DOHH2 (cell line): ENCODE results near the gene DNAL4.

Experiments
- H3F3A ChIP-seq: fragments of 200-600 bp; sonication (generic), shearing (Covaris generic); 2 replicates; pipeline ENCODE4 v1.6.0; 2016; ENCODE audit warnings: antibody characterized with exemption, mild to moderate bottlenecking; ENCODE audit not compliant: control insufficient read depth, insufficient read depth
- H3K27ac ChIP-seq: fragments of 200-600 bp; sonication (generic); 2 replicates; pipeline ENCODE4 v1.5.1; 2014; ENCODE audit warnings: low read depth, mild to moderate bottlenecking, low read length, moderate library complexity
- H3K27me3 ChIP-seq: fragments of 200-600 bp; sonication (generic); 2 replicates; pipeline ENCODE4 v1.6.1; 2014; ENCODE audit warnings: mild to moderate bottlenecking, low read length, mixed read lengths; ENCODE audit not compliant: control insufficient read depth
- H3K36me3 ChIP-seq: fragments of 200-600 bp; sonication (generic); 2 replicates; pipeline ENCODE4 v1.6.1; 2014; ENCODE audit warnings: mild to moderate bottlenecking, low read length, moderate library complexity, mixed read lengths; ENCODE audit not compliant: control insufficient read depth
- H3K4me1 ChIP-seq: fragments of 200-600 bp; sonication (generic); 2 replicates; pipeline ENCODE4 v1.6.1; 2014; ENCODE audit warnings: mild to moderate bottlenecking, low read length, mixed read lengths; ENCODE audit not compliant: control insufficient read depth
- H3K4me2 ChIP-seq: fragments of 200-600 bp; sonication (generic); 2 replicates; pipeline ENCODE4 v1.6.0; 2014; ENCODE audit warnings: mild to moderate bottlenecking, low read length, moderate library complexity
- H3K4me3 ChIP-seq: fragments of 200-600 bp; sonication (generic); 2 replicates; pipeline ENCODE4 v1.5.1; 2014; ENCODE audit warnings: mild to moderate bottlenecking, low read length, mixed read lengths
- H3K79me2 ChIP-seq: fragments of 200-600 bp; sonication (generic); 2 replicates; pipeline ENCODE4 v1.6.1; 2014; ENCODE audit warnings: mild to moderate bottlenecking, low read length, mixed read lengths; ENCODE audit not compliant: control insufficient read depth
- H3K9me2 ChIP-seq: fragments of 200-600 bp; sonication (generic); replicated peaks from 2 replicates; pipeline ENCODE4 v1.6.1; 2014; ENCODE audit warnings: mild to moderate bottlenecking, low read length, mixed read lengths; ENCODE audit not compliant: control insufficient read depth
- H3K9me3 ChIP-seq: fragments of 200-600 bp; sonication (generic); 2 replicates; pipeline ENCODE4 v1.6.1; 2014; ENCODE audit warnings: antibody characterized with exemption, low read length, mixed read lengths; ENCODE audit not compliant: control insufficient read depth, insufficient read depth
- H4K20me1 ChIP-seq: fragments of 200-600 bp; sonication (generic); 2 replicates; pipeline ENCODE4 v1.6.0; 2014; ENCODE audit warnings: low read depth, mild to moderate bottlenecking, antibody characterized with exemption, low read length, moderate library complexity; ENCODE audit not compliant: control insufficient read depth, insufficient read depth
- EZH2phosphoT487 ChIP-seq: fragments of 200-600 bp; sonication (generic); IDR thresholded peaks from 2 replicates; pipeline ENCODE4 v1.6.1; 2017; ENCODE audit warnings: borderline replicate concordance, mild to moderate bottlenecking, antibody characterized with exemption, low read length, moderate library complexity, mixed read lengths
- TF ChIP-seq, protein P1 (sequence below): fragments of 200-600 bp; sonication (generic); IDR thresholded peaks from one replicate; pipeline ENCODE4 v1.5.1; 2014; ENCODE audit warnings: antibody characterized with exemption, mild to moderate bottlenecking, low read depth, low read length; ENCODE audit not compliant: poor library complexity, severe bottlenecking

The DNAL4 gene

DNA sequence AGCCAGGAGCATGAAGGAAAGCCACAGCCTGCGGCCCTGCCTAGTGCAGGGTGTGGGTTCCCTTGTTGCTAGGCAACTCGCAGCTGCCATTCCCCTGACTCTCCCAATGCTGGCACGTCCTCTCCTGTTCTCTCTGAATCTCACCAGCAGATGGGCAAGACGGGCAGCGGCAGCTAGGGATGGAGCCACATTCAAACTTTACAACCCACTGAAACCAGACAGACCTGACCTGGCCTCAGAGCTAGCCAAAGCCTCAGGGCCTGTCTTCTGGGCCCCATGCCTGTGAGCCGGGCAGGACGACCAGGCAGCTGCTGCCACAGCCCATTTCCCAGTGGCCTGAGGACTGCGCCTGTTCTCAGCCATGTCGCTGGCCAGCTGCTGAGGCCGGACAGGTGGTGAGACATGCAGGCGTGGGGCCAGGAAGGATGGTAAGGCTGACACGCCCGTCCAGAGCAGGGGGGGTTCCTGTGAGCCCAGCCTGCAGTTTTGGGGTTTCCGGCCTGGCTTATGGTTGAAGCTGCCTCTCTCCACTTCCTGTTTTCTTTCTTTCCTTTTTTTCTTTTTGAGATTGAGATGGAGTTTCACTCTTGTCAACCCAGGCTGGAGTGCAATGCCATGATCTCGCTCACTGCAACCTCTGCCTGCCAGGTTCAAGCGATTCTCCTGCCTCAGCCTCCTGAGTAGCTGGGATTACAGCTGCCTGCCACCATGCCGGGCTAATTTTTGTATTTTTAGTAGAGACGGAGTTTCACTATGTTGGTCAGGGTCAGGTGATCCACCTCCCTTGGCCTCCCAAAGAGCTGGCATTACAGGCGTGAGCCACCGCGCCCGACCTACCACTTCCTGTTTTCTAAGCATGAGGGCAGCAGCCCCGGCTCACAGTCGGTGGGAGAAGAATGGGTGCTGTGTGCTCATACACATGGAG is 42.3 kb downstream of the DNAL4 start:
- H3K36me3 ChIP-seq: peaks cover 67% of the 10 kb centered on the region

DNA sequence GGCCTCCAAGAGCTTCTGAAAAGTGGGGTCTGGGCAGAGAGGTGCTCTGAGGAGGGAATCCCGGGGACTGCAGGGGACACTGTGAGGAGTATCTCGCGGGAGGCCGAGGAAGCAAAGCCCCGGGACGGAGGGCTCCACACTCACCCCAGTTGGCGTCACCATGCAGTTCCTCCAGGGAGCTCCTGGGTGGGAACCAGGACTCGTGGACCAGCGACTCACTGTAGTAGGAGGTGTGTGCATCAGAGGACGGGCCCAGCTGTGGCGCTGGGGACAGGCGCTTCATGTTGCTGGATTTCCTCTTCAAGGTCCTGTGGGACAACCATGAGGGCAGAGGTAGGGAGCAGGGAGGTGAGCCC is 42.9 kb downstream of the DNAL4 start:
- peak overlapping the region; percentile 85; the same call in 1 of the 2 replicates for H3K27ac ChIP-seq
- H3K36me3 ChIP-seq: peaks cover 70% of the 10 kb centered on the region
- H3K4me3 ChIP-seq: peak overlapping the region; percentile 64; the same call in 1 of the 2 replicates
- peaks cover 44% of the 10 kb centered on the region for H3K4me1 ChIP-seq
- peak overlapping the region; percentile 71 for H3K4me2 ChIP-seq
- 0 out of 2 replicates have a peak, but pooled peaks cover 3% of the 10 kb centered on the region for H4K20me1 ChIP-seq
- H3K9me3 ChIP-seq: no peaks in the 10 kb centered on the region
- peaks cover 11% of the 10 kb centered on the region for H3F3A ChIP-seq
- H3K9me2 ChIP-seq: no peaks in the 10 kb centered on the region
- peaks cover 32% of the 10 kb centered on the region for H3K79me2 ChIP-seq
- no peaks in the 10 kb centered on the region for H3K27me3 ChIP-seq
- no peak for TF ChIP-seq EZH2phosphoT487
- TF ChIP-seq, protein P1, sequence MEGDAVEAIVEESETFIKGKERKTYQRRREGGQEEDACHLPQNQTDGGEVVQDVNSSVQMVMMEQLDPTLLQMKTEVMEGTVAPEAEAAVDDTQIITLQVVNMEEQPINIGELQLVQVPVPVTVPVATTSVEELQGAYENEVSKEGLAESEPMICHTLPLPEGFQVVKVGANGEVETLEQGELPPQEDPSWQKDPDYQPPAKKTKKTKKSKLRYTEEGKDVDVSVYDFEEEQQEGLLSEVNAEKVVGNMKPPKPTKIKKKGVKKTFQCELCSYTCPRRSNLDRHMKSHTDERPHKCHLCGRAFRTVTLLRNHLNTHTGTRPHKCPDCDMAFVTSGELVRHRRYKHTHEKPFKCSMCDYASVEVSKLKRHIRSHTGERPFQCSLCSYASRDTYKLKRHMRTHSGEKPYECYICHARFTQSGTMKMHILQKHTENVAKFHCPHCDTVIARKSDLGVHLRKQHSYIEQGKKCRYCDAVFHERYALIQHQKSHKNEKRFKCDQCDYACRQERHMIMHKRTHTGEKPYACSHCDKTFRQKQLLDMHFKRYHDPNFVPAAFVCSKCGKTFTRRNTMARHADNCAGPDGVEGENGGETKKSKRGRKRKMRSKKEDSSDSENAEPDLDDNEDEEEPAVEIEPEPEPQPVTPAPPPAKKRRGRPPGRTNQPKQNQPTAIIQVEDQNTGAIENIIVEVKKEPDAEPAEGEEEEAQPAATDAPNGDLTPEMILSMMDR: no peak

More for the DNA sequence above, 42.3 kb downstream of the DNAL4 start:
- H3K79me2 ChIP-seq: peaks cover 33% of the 10 kb centered on the region
- H3K4me3 ChIP-seq: peak overlapping the region; percentile 64
- H3K9me3 ChIP-seq: no peaks in the 10 kb centered on the region
- H3K27ac ChIP-seq: peak overlapping the region; percentile 85
- H3F3A ChIP-seq: peaks cover 11% of the 10 kb centered on the region
- H3K4me2 ChIP-seq: peak overlapping the region; percentile 71
- H3K27me3 ChIP-seq: no peaks in the 10 kb centered on the region
- no peaks in the 10 kb centered on the region for H3K9me2 ChIP-seq
- peaks cover 49% of the 10 kb centered on the region for H3K4me1 ChIP-seq
- no peak for TF ChIP-seq EZH2phosphoT487
- TF ChIP-seq, protein P1: no peak
- H4K20me1 ChIP-seq: 0 out of 2 replicates have a peak, but pooled peaks cover 3% of the 10 kb centered on the region

DNA sequence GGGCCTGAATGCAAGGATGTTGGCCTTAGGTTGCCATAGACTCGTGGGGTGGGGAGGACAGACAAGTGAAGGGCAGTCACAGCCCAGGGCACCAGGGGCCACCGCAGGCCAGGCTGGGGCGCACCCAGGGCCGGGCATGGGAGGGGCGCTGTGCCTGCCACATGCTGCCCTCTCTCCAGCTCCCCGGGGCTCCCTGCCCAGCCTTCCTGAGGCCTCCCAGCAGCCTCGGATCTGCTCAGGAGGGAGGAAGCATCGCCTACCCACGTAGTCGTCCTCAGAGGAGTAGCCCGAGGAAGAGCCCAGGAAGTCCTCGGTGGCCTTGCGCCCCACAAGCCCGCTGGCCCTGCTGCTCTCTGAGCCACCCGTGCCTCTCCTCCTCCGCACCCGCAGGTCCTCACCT is 43.3 kb downstream of the DNAL4 start:
- Histone ChIP-seq H3K9me3 (no peaks in the 10 kb centered on the region), H3K4me1 (peaks cover 44% of the 10 kb centered on the region), H3K9me2 (no peaks in the 10 kb centered on the region), H3K4me3 (no peak overlapping the region), H3K36me3 (peaks cover 74% of the 10 kb centered on the region), H3F3A (peaks cover 11% of the 10 kb centered on the region), H3K4me2 (no peak overlapping the region), H3K79me2 (peaks cover 31% of the 10 kb centered on the region), H3K27me3 (no peaks in the 10 kb centered on the region), H3K27ac (no peak overlapping the region), H4K20me1 (0 out of 2 replicates have a peak, but pooled peaks cover 3% of the 10 kb centered on the region)
- TF ChIP-seq, protein P1: no peak
- no peak for TF ChIP-seq EZH2phosphoT487
